Prostate gland (tissue), 2 donors: Measurements from ENCODE around the gene SEMA6D. TPM values are rescaled to one million over a fixed set of nuclear protein-coding genes. Genes with fewer than 3 reads are reported as not detected.

Source experiments
- DNase-seq: peaks from one replicate; pipeline ENCODE4 v3.0.0-alpha.2; 2019; ENCODE audit warnings: low spot score
- H3K27ac ChIP-seq, 2 donors: fragments of 200-600 bp; sonication (generic); 2 replicates each; pipeline ENCODE4 v1.5.1; 2017 to 2019
- H3K27me3 ChIP-seq: fragments of 200-600 bp; sonication (generic); replicated peaks from 2 replicates; pipeline ENCODE4 v1.5.1; 2019; ENCODE audit not compliant: insufficient read depth
- H3K36me3 ChIP-seq, 2 donors: fragments of 200-600 bp; sonication (generic); 1 replicate in 1 of 2; 2 replicates in 1 of 2; pipeline versions ENCODE4 v1.5.1 to v1.8.1; 2017 to 2019
- H3K4me1 ChIP-seq: fragments of 200-600 bp; sonication (generic); replicated peaks from 2 replicates; pipeline ENCODE4 v1.5.1; 2019
- H3K4me3 ChIP-seq, 2 donors: fragments of 200-600 bp; sonication (generic); 2 replicates each; pipeline ENCODE4 v1.5.1; 2017 to 2019
- H3K9me3 ChIP-seq: fragments of 200-600 bp; sonication (generic); 2 replicates; pipeline ENCODE4 v1.5.1; 2017
- POLR2A ChIP-seq: fragments of 450-650 bp; IDR thresholded peaks from one replicate; pipeline ENCODE4 v1.6.1; 2016; ENCODE audit warnings: antibody characterized with exemption, mild to moderate bottlenecking
- POLR2AphosphoS5 ChIP-seq: sonication (generic); formaldehyde crosslinking; IDR thresholded peaks from one replicate; pipeline ENCODE4 v1.6.1; 2017; ENCODE audit warnings: antibody characterized with exemption
- WGBS: methylation state at CpG from one replicate; pipeline ENCODE4 v1.1.5; 2018; 5-methylcytosine and 5-hydroxymethylcytosine counted together
- intact Hi-C: fragments of 100-400 bp; cut with DNase I; formaldehyde crosslinking; loops from one replicate; pipeline ENCODE4 v1.14.2; 2022
- total RNA-seq, 2 donors: library from RNA; depleted of rRNA; stranded (reverse); fragments of >200 nt; gene quantifications; one replicate each; pipeline ENCODE4 v1.1.0, GENCODE V29; 2016
- TF ChIP-seq, protein P1 (sequence below), 4 experiments: fragments of 200-600 bp in 2 of 4; fragments of 450-650 bp in 2 of 4; sonication (generic) in 2 of 4; IDR thresholded peaks; 1 replicate in 3 of 4; 2 replicates in 1 of 4; pipeline ENCODE4 v1.5.1; 2016 to 2019; ENCODE audit warnings: antibody characterized with exemption in 4 of 4, mild to moderate bottlenecking in 2 of 4, moderate library complexity in 2 of 4

Gene SEMA6D
- total RNA-seq, 2 donors from 2014 or later, result 9.8 to 18.1 TPM

DNA sequence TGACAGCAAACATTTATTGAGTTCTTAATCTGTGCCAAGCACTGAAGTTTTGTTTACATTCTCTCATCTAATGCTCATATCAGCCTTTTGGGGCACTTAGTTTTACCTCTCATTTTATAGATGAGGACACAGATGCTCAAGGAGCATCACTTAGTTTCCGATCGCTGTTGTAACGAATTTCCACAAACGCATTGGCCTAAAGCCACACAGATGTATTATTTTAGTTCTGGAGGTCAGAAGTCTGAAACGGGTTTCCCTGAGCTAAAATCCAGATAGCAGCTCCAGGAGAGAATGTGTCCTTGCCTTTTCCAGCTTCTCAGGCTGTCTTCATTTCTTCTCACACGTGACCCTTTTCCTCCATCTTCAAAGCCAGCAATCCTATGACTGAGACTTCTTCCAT is 11.1 kb downstream of the SEMA6D start:
- H3K4me1 ChIP-seq, result no peaks in the 10 kb centered on the region
- no peak overlapping the region for H3K4me3 ChIP-seq
- TF ChIP-seq, protein P1, sequence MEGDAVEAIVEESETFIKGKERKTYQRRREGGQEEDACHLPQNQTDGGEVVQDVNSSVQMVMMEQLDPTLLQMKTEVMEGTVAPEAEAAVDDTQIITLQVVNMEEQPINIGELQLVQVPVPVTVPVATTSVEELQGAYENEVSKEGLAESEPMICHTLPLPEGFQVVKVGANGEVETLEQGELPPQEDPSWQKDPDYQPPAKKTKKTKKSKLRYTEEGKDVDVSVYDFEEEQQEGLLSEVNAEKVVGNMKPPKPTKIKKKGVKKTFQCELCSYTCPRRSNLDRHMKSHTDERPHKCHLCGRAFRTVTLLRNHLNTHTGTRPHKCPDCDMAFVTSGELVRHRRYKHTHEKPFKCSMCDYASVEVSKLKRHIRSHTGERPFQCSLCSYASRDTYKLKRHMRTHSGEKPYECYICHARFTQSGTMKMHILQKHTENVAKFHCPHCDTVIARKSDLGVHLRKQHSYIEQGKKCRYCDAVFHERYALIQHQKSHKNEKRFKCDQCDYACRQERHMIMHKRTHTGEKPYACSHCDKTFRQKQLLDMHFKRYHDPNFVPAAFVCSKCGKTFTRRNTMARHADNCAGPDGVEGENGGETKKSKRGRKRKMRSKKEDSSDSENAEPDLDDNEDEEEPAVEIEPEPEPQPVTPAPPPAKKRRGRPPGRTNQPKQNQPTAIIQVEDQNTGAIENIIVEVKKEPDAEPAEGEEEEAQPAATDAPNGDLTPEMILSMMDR (IDR thresholded peaks at IDR 0.05), result no peak
- TF ChIP-seq POLR2AphosphoS5 (no peak), POLR2A (no peak)
- H3K27ac ChIP-seq, result no peak overlapping the region
- no peak for DNase-seq
- no peaks in the 10 kb centered on the region for H3K9me3 ChIP-seq
- 88% methylated on average over 6 of the region's 6 CpGs for WGBS
- intact Hi-C loops, result no loop called here
- no peaks in the 10 kb centered on the region for H3K27me3 ChIP-seq
- H3K36me3 ChIP-seq, result no peaks in the 10 kb centered on the region

DNA sequence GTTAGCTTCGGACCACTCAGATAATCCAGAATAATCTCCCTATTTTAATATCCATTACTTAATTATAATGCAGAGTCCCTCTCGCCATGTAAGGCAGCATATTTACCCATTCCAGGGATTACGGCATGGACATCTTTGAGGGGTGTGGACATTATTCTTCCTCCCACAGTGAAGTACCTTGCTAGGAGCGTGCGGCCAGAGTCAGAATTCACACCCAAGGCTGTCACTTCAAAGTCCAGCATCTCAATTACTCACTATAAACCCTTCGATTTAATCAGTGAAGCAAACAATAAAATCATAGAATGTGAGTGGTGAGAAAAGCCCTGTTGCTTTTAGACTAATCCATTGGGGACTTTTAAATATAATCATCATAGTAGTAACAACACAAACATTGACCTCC is 11.6 kb downstream of the SEMA6D start:
- WGBS, result 88% methylated on average over 6 of the region's 6 CpGs

DNA sequence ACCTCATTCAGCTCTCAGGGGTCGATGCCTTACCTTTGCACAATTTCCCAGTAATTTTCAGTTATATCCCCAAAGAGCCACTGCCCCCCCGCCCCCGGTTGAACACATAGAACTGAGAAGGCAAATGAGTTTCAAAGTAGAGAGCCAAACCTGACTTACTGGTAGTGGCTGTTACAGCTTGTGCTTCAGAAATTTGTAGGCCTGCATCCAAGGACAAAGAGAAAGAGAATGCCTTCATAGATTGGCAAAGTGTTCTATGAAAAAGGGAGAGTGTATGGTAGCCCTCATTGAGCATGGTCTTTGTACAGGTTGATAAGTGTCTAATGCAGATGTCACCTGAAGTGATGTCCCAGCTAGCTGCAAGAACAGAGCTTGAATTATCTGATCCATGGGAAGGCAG is 13.9 kb downstream of the SEMA6D start:
- TF ChIP-seq POLR2A (no peak), POLR2AphosphoS5 (no peak)
- TF ChIP-seq, protein P1 (IDR thresholded peaks at IDR 0.05), result no peak
- Histone ChIP-seq H3K27ac (no peak overlapping the region), H3K36me3 (no peaks in the 10 kb centered on the region), H3K9me3 (no peaks in the 10 kb centered on the region), H3K4me1 (no peaks in the 10 kb centered on the region), H3K27me3 (no peaks in the 10 kb centered on the region), H3K4me3 (no peak overlapping the region)
- WGBS, result 80% methylated on average over 3 of the region's 3 CpGs
- DNase-seq, result no peak
- intact Hi-C loops, result no loop called here

More for the DNA sequence above, 11.6 kb downstream of the SEMA6D start:
- intact Hi-C loops, result no loop called here
- H3K4me1 ChIP-seq, result no peaks in the 10 kb centered on the region
- H3K36me3 ChIP-seq, result no peaks in the 10 kb centered on the region
- TF ChIP-seq POLR2AphosphoS5 (no peak), POLR2A (no peak)
- TF ChIP-seq, protein P1 (IDR thresholded peaks at IDR 0.05), result no peak
- DNase-seq, result no peak
- H3K27ac ChIP-seq, result no peak overlapping the region
- H3K9me3 ChIP-seq, result no peaks in the 10 kb centered on the region
- no peaks in the 10 kb centered on the region for H3K27me3 ChIP-seq
- no peak overlapping the region for H3K4me3 ChIP-seq

DNA sequence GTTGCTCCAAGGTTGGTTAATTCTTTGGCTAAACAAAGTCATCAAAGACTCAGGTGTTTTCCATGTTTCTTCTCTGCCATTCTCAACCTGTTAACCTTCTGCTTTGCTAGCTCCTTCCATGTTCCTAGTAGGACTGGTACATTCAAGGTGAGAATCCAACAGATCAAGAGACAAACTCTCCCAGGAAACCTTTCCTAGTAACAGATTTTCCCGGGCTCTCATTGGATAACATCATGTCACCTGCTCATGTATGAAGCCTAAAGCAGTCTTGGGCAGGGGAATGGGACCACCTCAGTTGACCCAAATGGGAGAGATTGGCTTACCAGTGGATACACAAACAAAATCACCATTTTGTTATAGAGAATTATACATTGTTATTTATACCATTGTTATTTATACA is 14.9 kb downstream of the SEMA6D start:
- 93% methylated on average over 1 of the region's 1 CpG for WGBS

DNA sequence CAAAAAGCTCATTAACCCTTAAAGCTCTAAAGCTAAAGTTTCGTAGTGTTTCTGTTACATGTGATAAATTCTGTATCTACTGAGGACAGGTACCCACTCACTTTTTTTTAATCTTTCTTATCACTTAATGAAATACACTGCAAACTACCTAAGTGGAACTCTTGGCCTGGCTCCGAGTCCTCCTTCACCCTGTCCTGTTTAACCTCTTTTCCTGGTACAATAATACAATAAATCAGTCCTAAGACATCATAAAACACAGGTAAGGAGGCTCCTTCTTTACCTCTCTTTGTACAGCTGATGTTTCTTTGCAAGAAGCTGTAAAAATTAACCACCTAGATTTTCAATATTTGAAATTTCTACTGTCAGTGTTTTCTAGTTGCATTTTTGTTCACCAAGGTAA is 15.8 kb downstream of the SEMA6D start:
- TF ChIP-seq, protein P1 (IDR thresholded peaks at IDR 0.05), result no peak
- no peak for TF ChIP-seq POLR2AphosphoS5
- TF ChIP-seq POLR2A, result no peak
- intact Hi-C loops, result no loop called here
- no peaks in the 10 kb centered on the region for H3K36me3 ChIP-seq
- DNase-seq, result no peak
- no peaks in the 10 kb centered on the region for H3K4me1 ChIP-seq
- no peak overlapping the region for H3K4me3 ChIP-seq
- H3K27me3 ChIP-seq, result no peaks in the 10 kb centered on the region
- no peak overlapping the region for H3K27ac ChIP-seq
- H3K9me3 ChIP-seq, result no peaks in the 10 kb centered on the region
- 66% methylated on average over 2 of the region's 2 CpGs for WGBS

More for the DNA sequence above, 14.9 kb downstream of the SEMA6D start:
- Histone ChIP-seq H3K27me3 (no peaks in the 10 kb centered on the region), H3K4me1 (no peaks in the 10 kb centered on the region), H3K27ac (no peak overlapping the region), H3K36me3 (no peaks in the 10 kb centered on the region), H3K9me3 (no peaks in the 10 kb centered on the region), H3K4me3 (no peak overlapping the region)
- TF ChIP-seq, protein P1 (IDR thresholded peaks at IDR 0.05), result no peak
- TF ChIP-seq POLR2AphosphoS5, result no peak
- no peak for TF ChIP-seq POLR2A
- intact Hi-C loops, result no loop called here
- DNase-seq, result no peak
